ENCODE data around the gene CHMP4A. TPM values are rescaled to one million over a fixed set of nuclear protein-coding genes. Genes with fewer than 3 reads are reported as not detected.
A peak's percentile ranks its signal among the peaks of the same experiment; 100 is the strongest.
"Not testable (repeated sequence)": the region's sequence is repeated elsewhere in the genome, so short reads cannot be mapped to it uniquely, and the experiment has no call there.

The CHMP4A gene
- polyA plus RNA-seq, 1 donor = 40.0 TPM

DNA sequence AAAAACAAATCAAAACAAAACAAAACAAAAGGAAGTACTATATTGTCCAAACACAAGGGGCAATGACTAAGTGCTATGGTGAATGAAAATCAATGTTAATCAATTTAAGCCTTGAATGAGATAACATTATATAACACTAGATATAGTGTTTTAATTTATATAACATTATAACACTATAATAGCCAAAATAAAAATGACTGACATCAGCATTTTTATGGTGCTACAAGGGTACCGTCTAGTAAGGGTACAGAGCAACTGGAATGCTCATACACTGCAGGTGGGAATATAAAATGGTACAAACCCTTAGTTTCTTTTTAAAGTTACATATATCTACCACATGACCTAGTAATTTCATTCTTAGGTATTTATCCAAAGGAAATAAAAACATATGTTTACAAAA is 13.2 kb upstream of the CHMP4A start:
- no peak for DNase-seq (ENCODE audit: low read depth)

DNA sequence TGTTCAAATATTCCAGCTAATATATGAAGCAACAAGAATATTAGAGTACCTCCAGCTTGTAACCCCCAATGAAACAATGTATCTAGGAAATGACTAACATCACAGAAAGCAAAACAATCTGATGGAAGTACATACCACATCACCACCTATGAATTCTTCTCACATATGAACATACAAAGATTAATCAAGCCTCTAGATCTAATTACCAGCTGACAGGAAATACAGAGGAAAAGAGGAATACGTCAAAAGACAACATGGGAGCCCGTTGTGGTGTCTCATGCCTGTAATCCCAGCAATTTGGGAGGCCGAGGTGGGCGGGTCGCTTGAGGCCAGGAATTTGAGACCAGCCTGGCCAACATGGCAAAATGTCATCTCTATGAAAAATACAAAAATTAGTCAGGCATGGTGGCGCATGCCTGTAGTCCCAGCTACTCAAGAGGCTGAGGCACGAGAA is 11.4 kb upstream of the CHMP4A start:
- DNase-seq (ENCODE audit: low read depth) = no peak

DNA sequence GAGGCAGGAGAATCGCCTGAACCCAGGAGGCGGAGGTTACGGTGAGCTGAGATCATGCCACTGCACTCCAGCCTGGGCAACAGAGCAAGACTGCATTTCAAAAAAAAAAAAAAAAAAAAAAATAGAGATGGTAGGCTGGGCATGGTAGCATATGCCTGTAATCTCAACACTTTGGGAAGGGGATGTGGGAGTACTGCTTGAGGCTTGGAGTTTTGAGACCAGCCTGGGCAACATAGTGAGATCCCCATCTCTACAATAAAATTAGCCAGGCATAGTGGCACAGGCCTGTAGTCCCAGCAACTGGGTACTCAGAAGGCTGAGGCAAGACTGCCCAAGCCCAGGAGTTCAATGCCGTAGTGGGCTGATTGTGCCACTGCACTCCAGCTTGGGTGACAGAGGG is 9.7 kb upstream of the CHMP4A start:
- DNase-seq (ENCODE audit: low read depth) = not testable (repeated sequence)

DNA sequence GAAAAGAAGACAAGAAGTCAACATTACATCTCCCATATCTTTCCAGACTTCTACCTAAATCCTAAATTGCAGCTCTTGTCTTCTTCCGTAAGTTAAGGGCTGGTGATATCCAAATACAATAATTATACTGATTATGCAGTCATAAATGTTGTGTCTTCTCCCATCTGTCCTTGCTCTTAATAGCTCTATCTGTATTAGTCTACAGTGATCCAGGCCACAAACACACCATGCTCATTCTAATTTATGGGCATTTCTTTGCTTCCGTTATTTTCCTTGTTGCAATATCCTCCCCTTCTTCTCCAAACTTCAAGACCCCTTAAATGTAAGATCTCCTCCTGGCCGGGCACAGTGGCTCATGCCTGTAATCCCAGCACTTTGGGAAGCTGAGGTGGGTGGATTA is 6.2 kb upstream of the CHMP4A start:
- no peak for DNase-seq (ENCODE audit: low read depth)

DNA sequence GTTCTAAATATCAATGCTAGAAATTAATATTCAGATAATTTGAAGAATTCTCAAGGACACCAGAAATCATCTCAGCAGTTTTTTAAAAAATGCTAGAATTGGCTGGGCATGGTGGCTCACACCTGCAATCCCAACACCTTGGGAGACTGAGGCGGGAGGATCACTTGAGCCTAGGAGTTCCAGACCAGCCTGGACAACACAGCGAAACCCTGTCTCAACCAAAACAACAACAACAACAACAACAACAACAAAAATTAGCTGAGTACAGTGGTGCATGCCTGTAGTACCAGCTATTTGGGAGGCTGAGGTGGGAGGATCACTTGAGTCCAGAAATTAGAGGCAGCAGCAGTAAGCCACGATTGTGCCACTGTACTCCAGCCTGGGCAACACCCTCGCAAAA is 5.8 kb upstream of the CHMP4A start:
- no peak for DNase-seq (ENCODE audit: low read depth)

DNA sequence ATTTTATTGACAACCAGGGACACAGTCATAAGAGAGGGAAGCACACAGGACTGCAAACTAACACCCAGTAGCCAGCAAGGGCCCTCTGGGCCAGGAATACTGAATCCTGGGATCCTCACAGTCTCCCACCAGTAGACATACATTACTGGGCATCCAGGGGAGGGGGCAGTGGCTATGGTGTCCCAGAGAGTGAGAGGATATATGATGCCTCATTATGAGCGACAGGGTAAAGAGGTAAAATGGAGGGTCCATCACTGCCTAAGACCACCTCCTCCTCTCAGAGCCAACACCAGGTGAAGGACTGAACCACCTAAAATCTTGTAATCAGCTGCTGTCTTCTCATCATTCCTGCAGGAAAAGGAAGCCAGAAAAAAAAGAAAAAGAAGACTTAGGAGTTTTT is 3.6 kb upstream of the CHMP4A start:
- not testable (repeated sequence) for DNase-seq (ENCODE audit: low read depth)

DNA sequence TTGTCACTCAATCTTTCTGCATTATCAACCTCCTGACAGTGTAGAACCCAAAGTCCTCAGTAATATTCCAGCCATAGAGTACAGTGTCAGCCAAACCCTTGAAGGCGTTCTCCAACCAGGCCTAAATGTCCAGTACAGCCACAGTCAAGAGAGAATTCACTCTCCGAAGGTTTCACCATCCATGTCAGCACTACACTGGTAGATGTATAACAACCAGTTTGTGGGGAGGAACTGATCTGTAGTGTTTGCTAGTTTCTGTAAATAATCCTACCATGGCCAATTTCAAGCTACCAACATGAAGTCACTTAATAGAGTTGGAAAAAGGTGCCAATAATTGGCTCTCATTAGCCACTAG is 3.0 kb upstream of the CHMP4A start:
- no peak for DNase-seq (ENCODE audit: low read depth)

DNA sequence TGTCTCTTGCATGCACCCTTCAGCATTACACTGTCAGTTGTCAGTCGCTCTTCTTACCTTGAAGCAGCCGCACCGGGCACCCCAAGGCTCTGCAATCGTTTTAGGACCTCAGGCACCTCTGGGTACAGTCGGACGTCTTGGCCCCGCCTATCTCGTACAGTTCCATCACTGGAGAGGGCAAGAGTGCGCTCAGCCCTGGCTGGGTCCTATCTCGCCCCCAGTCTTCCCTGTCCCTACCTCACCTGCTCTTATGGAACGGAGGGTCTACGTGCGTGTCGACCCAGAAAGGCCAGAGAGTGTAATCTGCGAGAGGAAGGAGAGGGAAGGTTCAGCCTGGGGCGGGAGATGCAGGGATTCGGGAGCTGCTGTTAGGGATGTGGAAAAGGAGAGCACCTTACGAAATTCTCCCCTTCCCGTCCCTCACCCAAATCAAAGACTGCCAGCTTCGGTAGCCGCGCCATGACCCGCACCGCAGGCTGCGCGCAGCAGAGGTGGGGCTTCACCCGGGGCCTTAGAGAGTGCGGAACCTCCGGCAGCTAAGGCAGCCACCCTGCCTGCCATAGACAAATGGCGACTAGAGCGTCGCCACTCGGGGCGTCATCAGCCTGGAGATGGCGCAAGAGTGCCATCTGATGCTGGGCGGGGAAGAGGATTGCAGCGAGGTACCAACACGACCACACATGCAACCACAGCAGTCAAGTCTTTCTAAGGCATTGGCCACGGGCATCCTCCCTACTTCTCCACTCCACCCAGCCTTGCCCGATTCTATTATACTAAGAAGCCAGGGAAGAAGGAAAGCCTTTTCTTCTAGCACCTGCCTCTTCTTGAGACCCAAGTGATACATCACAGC is 2.4 kb upstream of the CHMP4A start, which contains the start of gene MDP1:
MDP1 (minus strand) TSS at position 572 of the 850 bp plus-strand sequence; CDS start at position 461, 111 bp downstream.
- DNase-seq (ENCODE audit: low read depth) = peak; percentile 74

DNA sequence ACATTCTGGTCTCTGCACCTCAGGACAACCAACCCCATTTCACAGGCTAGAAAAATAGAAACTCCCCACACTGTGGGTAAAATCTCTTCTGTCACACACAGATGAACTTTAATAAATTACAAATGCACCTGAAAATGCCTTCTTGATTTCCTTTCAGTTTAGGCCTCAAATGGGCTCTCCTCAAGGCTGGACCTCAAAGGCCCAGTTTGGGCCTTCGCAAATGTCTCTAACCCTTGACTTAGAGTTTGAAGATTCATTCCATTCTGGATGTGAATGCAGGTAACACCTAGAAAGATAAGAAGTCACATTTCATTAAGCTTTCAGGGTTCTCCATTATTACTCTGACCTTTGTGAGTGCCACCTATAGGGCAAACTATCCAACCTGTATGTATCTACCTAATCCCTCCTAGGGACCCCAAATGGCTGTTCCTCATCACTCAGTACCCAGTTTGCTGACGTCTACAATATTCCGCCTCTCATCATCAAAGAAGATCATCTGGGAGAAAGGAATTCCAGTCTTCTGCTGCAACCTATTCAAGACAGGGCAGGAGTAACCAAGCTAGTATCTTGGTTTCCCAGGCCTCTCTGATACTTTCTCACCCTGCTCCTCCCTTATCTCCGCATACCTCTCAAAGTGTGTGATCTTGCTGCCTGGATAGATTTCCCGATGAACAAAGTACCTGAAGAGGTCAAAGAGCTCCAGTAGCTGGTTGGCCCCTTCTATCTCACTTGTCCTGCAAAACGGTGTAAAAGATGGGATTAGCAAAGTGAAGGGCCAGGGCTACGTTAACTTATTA is 776 bp upstream of the CHMP4A start:
- DNase-seq (ENCODE audit: low read depth) = no peak

DNA sequence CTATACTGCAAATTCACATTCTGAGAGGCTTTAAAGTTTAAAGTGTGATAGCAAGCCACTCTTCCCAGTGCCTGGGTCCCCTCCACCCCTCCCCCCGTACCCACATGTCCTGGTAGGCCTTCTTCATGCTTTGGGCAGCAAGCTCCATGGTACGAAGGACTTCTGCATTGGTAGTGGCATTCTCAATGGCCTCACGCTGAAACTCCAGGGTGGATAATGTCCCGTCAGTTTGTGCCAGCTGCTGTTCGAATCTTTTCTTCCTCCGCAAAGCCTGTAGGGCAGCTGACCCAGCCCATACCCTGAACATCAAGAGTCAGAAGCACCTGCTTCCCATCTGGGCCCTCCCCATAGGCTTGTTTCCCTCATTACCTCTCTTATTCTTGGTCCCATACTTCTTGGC is 2.0 kb downstream of the CHMP4A start:
- DNase-seq (ENCODE audit: low read depth) = no peak

DNA sequence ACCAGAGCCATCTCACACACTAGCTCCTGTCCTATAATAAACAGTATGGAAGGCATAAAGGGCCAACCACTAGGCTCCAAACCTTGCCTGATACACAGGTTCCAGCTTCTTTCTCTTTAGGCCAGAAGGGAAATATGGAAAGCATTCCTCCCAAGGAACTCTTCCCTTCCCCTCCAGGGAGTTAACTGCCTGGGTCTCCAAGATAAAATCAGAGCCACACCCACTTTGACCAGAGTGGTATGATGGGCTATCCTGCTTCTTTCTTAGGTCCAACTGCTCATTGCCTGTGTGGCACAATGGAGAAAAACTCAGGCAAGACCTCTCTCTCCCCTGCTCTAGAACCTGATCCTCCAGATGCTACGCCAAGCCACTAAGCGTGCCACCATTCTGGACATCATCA is 5.7 kb downstream of the CHMP4A start:
- DNase-seq (ENCODE audit: low read depth) = no peak

DNA sequence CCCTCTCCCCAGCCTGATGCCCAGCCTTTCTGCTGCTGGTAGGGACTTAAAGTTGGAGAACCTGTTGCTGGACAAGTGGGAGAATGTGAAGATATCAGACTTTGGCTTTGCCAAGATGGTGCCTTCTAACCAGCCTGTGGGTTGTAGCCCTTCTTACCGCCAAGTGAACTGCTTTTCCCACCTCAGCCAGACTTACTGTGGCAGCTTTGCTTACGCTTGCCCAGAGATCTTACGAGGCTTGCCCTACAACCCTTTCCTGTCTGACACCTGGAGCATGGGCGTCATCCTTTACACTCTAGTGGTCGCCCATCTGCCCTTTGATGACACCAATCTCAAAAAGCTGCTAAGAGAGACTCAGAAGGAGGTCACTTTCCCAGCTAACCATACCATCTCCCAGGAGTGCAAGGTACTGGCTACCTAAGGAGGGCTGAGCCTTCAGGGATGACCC is 6.2 kb downstream of the CHMP4A start:
- DNase-seq (ENCODE audit: low read depth) = no peak

DNA sequence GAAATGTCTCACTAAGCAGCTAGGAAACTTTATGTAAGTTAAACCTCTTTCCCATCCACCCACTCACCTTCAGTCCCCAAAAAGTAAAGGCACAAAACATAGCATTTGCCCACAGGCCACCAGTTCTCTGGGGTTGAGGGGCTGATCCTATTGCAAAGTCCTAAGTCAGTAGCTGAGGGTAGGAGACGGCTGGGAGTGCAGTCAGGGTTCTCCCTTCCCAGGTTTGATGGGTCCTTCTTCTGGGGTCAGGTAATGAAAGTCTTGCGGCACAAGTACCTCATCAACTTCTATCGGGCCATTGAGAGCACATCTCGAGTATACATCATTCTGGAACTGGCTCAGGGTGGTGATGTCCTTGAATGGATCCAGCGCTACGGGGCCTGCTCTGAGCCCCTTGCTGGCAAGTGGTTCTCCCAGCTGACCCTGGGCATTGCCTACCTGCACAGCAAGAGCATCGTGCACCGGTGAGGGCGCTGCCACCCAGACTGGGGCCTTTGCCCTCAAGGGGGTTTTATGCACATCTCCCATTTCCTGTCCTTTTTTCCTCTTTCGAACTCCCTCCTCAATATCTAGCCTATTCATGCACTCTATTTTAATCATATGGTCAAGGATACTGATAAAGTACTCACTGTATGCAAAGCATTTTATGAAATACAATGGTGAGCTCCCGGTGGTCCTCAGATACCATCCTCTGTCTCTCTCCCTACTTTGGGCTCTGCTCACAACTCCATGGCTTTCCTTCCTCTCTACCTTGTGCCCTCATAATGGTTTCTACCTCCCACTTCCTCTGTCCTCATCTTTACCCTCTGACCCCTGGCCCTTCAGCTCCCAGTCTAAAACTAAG is 6.8 kb downstream of the CHMP4A start:
- DNase-seq (ENCODE audit: low read depth) = no peak

DNA sequence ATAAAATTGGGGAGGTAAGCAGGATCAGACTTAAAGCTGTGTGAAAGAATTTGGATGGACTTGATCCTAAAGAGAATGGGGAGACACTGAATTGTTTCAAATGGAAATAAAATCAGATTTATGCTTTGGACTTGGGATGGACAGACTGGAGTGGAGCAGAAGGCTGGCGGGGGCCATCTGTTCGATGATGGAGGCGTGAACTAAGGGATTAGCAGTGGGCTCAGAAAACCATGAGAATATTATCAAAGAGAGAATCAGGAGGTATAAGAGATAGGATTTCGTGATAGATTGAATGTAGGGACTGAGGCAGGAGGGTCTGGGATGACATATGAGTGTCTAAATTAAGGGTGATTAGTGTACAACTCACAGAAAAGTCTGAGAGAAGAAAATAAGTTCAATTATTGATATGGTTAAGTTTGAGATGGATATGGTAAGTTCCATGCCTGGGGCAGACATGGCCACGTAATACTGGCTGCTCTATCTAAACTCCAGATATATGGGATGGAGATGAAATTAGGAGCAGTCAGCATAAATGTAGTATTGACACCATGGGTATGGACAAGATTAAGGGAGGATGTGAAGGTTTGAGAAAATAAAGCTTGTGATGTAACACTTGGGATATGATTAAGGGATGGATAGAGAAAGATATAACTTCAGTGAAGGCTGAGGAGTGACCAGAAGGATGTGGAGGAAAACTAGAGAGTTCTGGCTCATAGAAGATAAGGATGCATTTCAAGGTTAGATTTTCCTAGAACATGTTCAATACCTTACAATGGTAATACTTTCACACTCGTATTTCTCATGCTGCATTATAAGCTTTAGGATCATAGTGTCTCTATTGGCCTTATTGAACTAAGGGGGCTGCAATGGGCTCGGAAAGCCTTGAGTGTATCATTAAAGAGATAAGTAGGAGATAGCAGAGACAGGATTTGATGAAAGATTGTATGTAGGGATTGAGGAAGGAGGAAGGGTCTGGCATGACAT is 8.8 kb downstream of the CHMP4A start:
- DNase-seq (ENCODE audit: low read depth) = no peak

DNA sequence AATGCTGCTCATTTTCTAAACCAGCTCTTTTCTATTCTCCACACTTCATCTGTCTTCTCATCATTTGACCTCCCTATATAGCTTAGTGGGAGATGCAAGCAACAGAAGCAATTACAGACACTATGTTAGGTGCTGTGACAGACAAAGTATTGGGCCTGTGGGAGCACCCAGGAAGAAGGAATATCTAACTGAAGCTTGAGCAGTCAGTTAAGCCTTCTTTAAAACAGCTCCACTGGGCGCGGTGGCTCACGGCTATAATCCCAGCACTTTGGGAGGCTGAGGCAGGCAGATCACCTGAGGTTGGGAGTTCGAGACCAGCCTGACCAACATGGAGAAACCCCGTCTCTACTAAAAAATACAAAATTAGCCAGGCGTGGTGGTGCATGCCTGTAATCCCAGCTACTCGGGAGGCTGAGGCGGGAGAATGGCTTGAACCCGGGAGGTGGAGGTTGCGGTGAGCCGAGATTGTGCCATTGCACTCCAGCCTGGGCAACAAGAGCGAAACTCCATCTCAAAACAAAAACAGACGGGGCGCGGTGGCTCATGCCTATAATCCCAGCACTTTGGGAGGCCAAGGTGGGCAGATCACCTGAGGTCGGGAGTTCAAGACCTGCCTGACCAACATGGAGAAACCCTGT is 9.9 kb downstream of the CHMP4A start:
- DNase-seq (ENCODE audit: low read depth) = not testable (repeated sequence)

DNA sequence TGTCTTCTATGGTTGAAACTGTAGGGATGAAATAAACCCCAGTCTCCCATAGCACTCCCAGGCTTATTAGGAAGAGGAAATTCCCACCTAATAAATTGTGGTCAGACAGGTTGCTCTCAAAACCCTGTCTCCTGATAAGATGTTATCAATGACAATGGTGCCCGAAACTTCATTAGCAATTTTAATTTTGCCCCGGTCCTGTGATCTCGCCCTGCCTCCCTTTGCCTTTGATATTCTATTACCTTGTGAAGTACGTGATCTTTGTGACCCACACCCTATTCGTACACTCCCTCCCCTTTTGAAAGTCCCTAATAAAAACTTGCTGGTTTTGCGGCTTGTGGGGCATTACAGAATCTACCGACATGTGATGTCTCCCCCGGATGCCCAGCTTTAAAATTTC is 10.8 kb downstream of the CHMP4A start:
- not testable (repeated sequence) for DNase-seq (ENCODE audit: low read depth)

DNA sequence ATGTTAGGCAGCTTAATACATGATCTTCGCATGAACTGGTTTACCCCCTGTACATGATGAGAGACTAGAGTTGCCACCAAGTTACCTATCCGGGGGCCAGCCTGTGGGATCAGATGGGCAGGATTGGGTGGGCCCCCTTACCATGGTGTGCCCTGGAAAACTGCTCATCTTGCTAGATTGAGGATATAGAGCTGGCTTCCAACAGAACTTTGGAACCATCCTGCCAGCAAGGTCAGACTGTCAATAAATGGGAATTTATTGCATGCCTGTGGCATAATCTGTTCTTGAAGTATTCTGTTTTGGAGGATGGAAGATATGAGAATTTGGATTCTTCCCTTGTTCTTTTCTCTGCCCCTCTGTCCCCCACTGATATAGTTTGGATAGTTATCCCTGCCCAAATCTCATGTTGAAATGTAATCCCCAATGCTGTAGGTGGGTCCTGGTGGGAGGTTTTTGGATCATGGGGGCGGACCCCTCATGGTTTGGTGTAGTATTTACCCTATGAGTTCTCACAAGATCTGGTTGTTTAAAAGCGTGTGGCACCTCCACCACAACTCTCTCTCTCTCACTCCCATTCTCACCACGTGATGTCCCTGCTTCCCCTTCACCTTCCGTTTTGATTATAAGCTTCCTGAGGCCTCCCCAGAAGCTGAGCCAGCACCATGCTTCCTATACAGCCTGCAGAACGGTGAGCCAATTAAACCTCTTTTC is 14.3 kb downstream of the CHMP4A start:
- DNase-seq (ENCODE audit: low read depth) = no peak

DNA sequence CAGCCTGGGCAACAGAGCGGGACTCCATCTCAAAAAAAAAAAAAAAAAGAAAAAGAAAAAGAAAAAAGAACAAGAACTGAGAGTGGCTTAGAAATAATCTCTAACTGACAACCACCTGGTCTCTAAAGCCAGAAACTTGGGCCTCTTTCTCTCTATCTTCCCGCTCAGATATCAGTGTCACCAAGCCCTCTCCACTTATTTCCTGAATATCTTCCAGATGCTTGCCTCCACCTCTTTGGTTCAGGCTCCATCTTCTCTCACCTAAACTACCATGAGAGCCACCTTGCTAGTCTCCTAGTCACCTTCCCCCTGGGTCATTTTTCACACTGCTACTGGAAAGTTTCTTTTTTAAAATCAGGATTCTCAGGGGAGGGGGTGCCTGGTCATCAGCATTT is 16.2 kb downstream of the CHMP4A start:
- no peak for DNase-seq (ENCODE audit: low read depth)
